Activated T-cell treated with anti-CD3 and anti-CD28 coated beads, Interleukin-2, amount 50 U/mL, for 4 hours (primary cell): Measurements from ENCODE around the gene ANP32E. TPM values are rescaled to one million over a fixed set of nuclear protein-coding genes. Genes with fewer than 3 reads are reported as not detected.
"Not testable (repeated sequence)": the region's sequence is repeated elsewhere in the genome, so short reads cannot be mapped to it uniquely, and the experiment has no call there.

Experiments used
- ATAC-seq, 2 donors: fragments of 200-7000 bp; cut with Tn5 transposase; one replicate each; pipeline ENCODE4 v1.10.0; 2021
- DNase-seq: peaks from one replicate; pipeline ENCODE4 v3.0.0-alpha.2; 2020
- H3K27me3 Mint-ChIP-seq: one replicate; pipeline ENCODE4 v1.8.0; 2021; ENCODE audit warnings: low read depth, mixed read lengths
- H3K36me3 Mint-ChIP-seq: one replicate; pipeline ENCODE4 v1.8.0; 2022; ENCODE audit warnings: mixed read lengths; ENCODE audit not compliant: insufficient read depth
- H3K4me1 Mint-ChIP-seq: one replicate; pipeline ENCODE4 v1.8.0; 2021; ENCODE audit warnings: low read depth, mixed read lengths
- H3K4me3 Mint-ChIP-seq: one replicate; pipeline ENCODE4 v1.8.0; 2021; ENCODE audit warnings: mild to moderate bottlenecking, moderate library complexity, mixed read lengths
- H3K9me3 Mint-ChIP-seq: one replicate; pipeline ENCODE4 v1.8.0; 2021; ENCODE audit warnings: mixed read lengths
- total RNA-seq, 3 donors: library from RNA; stranded (reverse); gene quantifications; one replicate each; pipeline ENCODE4 v1.2.1, GENCODE V29; 2021

Gene ANP32E
- total RNA-seq, 3 donors from 2014 or later, result 99.9 to 112 (median 101) TPM

- peaks cover 9% of the 10 kb centered on the region for H3K4me1 Mint-ChIP-seq
- no peak overlapping the region for H3K4me3 Mint-ChIP-seq
Observed at GRCh38 chr1:150262388-150263320, 26.7 kb upstream of the ANP32E start.

GRCh38 chr1:150261367-150261766, 25.5 kb upstream of the ANP32E start:
- H3K4me1 Mint-ChIP-seq, result peaks cover 2% of the 10 kb centered on the region
- DNase-seq (no peak), ATAC-seq (no peak)
- no peak overlapping the region for H3K4me3 Mint-ChIP-seq
- H3K36me3 Mint-ChIP-seq, result no peaks in the 10 kb centered on the region
- H3K27me3 Mint-ChIP-seq, result peaks cover 25% of the 10 kb centered on the region
- H3K9me3 Mint-ChIP-seq, result no peaks in the 10 kb centered on the region

More at GRCh38 chr1:150262388-150263320, 26.7 kb upstream of the ANP32E start:
- DNase-seq (no peak), ATAC-seq (no peak)
- Mint-ChIP-seq H3K36me3 (peaks cover 5% of the 10 kb centered on the region), H3K27me3 (peaks cover 12% of the 10 kb centered on the region), H3K9me3 (no peaks in the 10 kb centered on the region)

GRCh38 chr1:150259758-150260669, 24.1 kb upstream of the ANP32E start:
- no peaks in the 10 kb centered on the region for H3K36me3 Mint-ChIP-seq
- no peaks in the 10 kb centered on the region for H3K9me3 Mint-ChIP-seq
- H3K4me3 Mint-ChIP-seq, result no peak overlapping the region
- DNase-seq (no peak), ATAC-seq (no peak)
- peaks cover 12% of the 10 kb centered on the region for H3K4me1 Mint-ChIP-seq
- peaks cover 34% of the 10 kb centered on the region for H3K27me3 Mint-ChIP-seq

GRCh38 chr1:150259217-150259616, 23.3 kb upstream of the ANP32E start:
- Mint-ChIP-seq H3K36me3 (no peaks in the 10 kb centered on the region), H3K27me3 (peaks cover 34% of the 10 kb centered on the region), H3K4me3 (no peak overlapping the region), H3K9me3 (no peaks in the 10 kb centered on the region), H3K4me1 (peaks cover 12% of the 10 kb centered on the region)
- no peak for DNase-seq
- no peak for ATAC-seq

- no peak for ATAC-seq
- Mint-ChIP-seq H3K4me3 (no peak within 1 kb of the TSS), H3K4me1 (peaks cover 12% of the 10 kb centered on the region), H3K9me3 (no peaks in the 10 kb centered on the region), H3K36me3 (no peaks in the 10 kb centered on the region), H3K27me3 (peaks cover 39% of the 10 kb centered on the region)
- DNase-seq, result no peak
Observed at GRCh38 chr1:150257624-150258585, 22.0 kb upstream of the ANP32E start, which contains the start of gene CA14. CA14 (plus strand) TSS chr1:150257774; CDS start chr1:150258129, 355 bp downstream.

GRCh38 chr1:150256554-150257341, 20.8 kb upstream of the ANP32E start:
- peaks cover 39% of the 10 kb centered on the region for H3K27me3 Mint-ChIP-seq
- DNase-seq (no peak), ATAC-seq (no peak)
- H3K36me3 Mint-ChIP-seq, result no peaks in the 10 kb centered on the region
- H3K9me3 Mint-ChIP-seq, result no peaks in the 10 kb centered on the region
- H3K4me3 Mint-ChIP-seq, result no peak overlapping the region
- peaks cover 12% of the 10 kb centered on the region for H3K4me1 Mint-ChIP-seq

GRCh38 chr1:150256198-150256553, 20.3 kb upstream of the ANP32E start:
- Mint-ChIP-seq H3K36me3 (no peaks in the 10 kb centered on the region), H3K4me1 (peaks cover 12% of the 10 kb centered on the region), H3K9me3 (no peaks in the 10 kb centered on the region), H3K27me3 (peaks cover 39% of the 10 kb centered on the region), H3K4me3 (peak overlapping the region; percentile 72)
- ATAC-seq (no peak), DNase-seq (no peak)

GRCh38 chr1:150249936-150250335, 14.0 kb upstream of the ANP32E start:
- H3K36me3 Mint-ChIP-seq, result no peaks in the 10 kb centered on the region
- H3K4me1 Mint-ChIP-seq, result no peaks in the 10 kb centered on the region
- no peaks in the 10 kb centered on the region for H3K9me3 Mint-ChIP-seq
- H3K27me3 Mint-ChIP-seq, result peaks cover 5% of the 10 kb centered on the region
- no peak overlapping the region for H3K4me3 Mint-ChIP-seq
- no peak for DNase-seq
- no peak for ATAC-seq

- Mint-ChIP-seq H3K4me3 (no peak overlapping the region), H3K27me3 (no peaks in the 10 kb centered on the region), H3K36me3 (no peaks in the 10 kb centered on the region), H3K4me1 (no peaks in the 10 kb centered on the region), H3K9me3 (no peaks in the 10 kb centered on the region)
- no peak for DNase-seq
- ATAC-seq, result no peak
Observed at GRCh38 chr1:150243003-150243402, 7.1 kb upstream of the ANP32E start.

- H3K9me3 Mint-ChIP-seq, result no peaks in the 10 kb centered on the region
- no peaks in the 10 kb centered on the region for H3K36me3 Mint-ChIP-seq
- peaks cover 18% of the 10 kb centered on the region for H3K4me1 Mint-ChIP-seq
- ATAC-seq, result no peak
- H3K27me3 Mint-ChIP-seq, result no peaks in the 10 kb centered on the region
- peak overlapping the region; percentile 33 for H3K4me3 Mint-ChIP-seq
- no peak for DNase-seq
Observed at GRCh38 chr1:150237746-150238145, 1.8 kb upstream of the ANP32E start.

- DNase-seq, H3K9me3 Mint-ChIP-seq, H3K4me3 Mint-ChIP-seq, H3K36me3 Mint-ChIP-seq, H3K27me3 Mint-ChIP-seq, ATAC-seq: not testable (repeated sequence)
- H3K4me1 Mint-ChIP-seq, result peaks cover 19% of the 10 kb centered on the region
Observed at GRCh38 chr1:150237176-150237575, 1.3 kb upstream of the ANP32E start.

- ATAC-seq, result no peak
- H3K4me1 Mint-ChIP-seq, result peaks cover 19% of the 10 kb centered on the region
- H3K27me3 Mint-ChIP-seq, result no peaks in the 10 kb centered on the region
- no peak overlapping the region for H3K4me3 Mint-ChIP-seq
- DNase-seq, result no peak
- no peaks in the 10 kb centered on the region for H3K9me3 Mint-ChIP-seq
- no peaks in the 10 kb centered on the region for H3K36me3 Mint-ChIP-seq
Observed at GRCh38 chr1:150236614-150237100, 745 bp upstream of the ANP32E start.

- peak; percentile 27 for DNase-seq
- Mint-ChIP-seq H3K36me3 (no peaks in the 10 kb centered on the region), H3K27me3 (no peaks in the 10 kb centered on the region), H3K4me1 (peaks cover 19% of the 10 kb centered on the region), H3K9me3 (no peaks in the 10 kb centered on the region), H3K4me3 (no peak overlapping the region)
- no peak for ATAC-seq
Observed at GRCh38 chr1:150235294-150235851, 539 bp downstream of the ANP32E start.
